ENCODE measurements around the gene NONO. TPM values are rescaled to one million over a fixed set of nuclear protein-coding genes. Genes with fewer than 3 reads are reported as not detected.

Gene NONO
- total RNA-seq, 1 experiment from 2014 or later = 551 TPM

GRCh38 chrX:71291381-71291780 is 7.9 kb downstream of the NONO start:
- ChIA-PET POLR2A (ENCODE audit: unreplicated experiment) (interaction anchor here (0.6 kb wide), 2 partner anchors 9 to 243 kb away, joined by 3 to 9 read pairs; no protein-coding TSS in a partner anchor), CTCF (no interaction called here)
- H3K4me1 ChIP-seq (replicated peaks; ENCODE audit: insufficient read depth) = no peaks in the 10 kb centered on the region
- TF ChIP-seq, protein P1, sequence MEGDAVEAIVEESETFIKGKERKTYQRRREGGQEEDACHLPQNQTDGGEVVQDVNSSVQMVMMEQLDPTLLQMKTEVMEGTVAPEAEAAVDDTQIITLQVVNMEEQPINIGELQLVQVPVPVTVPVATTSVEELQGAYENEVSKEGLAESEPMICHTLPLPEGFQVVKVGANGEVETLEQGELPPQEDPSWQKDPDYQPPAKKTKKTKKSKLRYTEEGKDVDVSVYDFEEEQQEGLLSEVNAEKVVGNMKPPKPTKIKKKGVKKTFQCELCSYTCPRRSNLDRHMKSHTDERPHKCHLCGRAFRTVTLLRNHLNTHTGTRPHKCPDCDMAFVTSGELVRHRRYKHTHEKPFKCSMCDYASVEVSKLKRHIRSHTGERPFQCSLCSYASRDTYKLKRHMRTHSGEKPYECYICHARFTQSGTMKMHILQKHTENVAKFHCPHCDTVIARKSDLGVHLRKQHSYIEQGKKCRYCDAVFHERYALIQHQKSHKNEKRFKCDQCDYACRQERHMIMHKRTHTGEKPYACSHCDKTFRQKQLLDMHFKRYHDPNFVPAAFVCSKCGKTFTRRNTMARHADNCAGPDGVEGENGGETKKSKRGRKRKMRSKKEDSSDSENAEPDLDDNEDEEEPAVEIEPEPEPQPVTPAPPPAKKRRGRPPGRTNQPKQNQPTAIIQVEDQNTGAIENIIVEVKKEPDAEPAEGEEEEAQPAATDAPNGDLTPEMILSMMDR (conservative IDR thresholded peaks at IDR 0.05) = no peak
- no peak for TF ChIP-seq EZH2 (IDR thresholded peaks at IDR 0.05; ENCODE audit: low read depth)
- no peak overlapping the region for H3K27ac ChIP-seq
- H3F3A ChIP-seq (ENCODE audit: insufficient read depth, low read depth) = peaks cover 12% of the 10 kb centered on the region; the same call in 1 of the 2 replicates
- no peak overlapping the region for H3K4me2 ChIP-seq
- no peak overlapping the region for H2AFZ ChIP-seq
- H4K20me1 ChIP-seq (ENCODE audit: insufficient read depth) = peaks cover 46% of the 10 kb centered on the region
- no peak for DNase-seq
- H3K4me3 ChIP-seq = no peak overlapping the region
- H3K79me2 ChIP-seq (ENCODE audit: low read depth) = peaks cover 42% of the 10 kb centered on the region
- no peaks in the 10 kb centered on the region for H3K9me2 ChIP-seq (ENCODE audit: insufficient read depth)
- no peaks in the 10 kb centered on the region for H3K9me3 ChIP-seq (ENCODE audit: insufficient read depth, low read depth)
- peaks cover 38% of the 10 kb centered on the region for H3K36me3 ChIP-seq (ENCODE audit: low read depth)
- intact Hi-C loops (cut with micrococcal nuclease; ENCODE audit: unreplicated experiment) = no loop called here
- BruUV-seq (replicated peaks) = no TSS peak
- H3K27me3 ChIP-seq (ENCODE audit: insufficient read depth, low read depth) = no peaks in the 10 kb centered on the region

GRCh38 chrX:71292669-71293365 is 9.4 kb downstream of the NONO start:
- Histone ChIP-seq H2AFZ (no peak overlapping the region), H3K9me2 (ENCODE audit: insufficient read depth) (no peaks in the 10 kb centered on the region), H3K27ac (no peak overlapping the region), H4K20me1 (ENCODE audit: insufficient read depth) (peaks cover 34% of the 10 kb centered on the region), H3K27me3 (ENCODE audit: insufficient read depth, low read depth) (no peaks in the 10 kb centered on the region), H3F3A (ENCODE audit: insufficient read depth, low read depth) (peaks cover 9% of the 10 kb centered on the region; the same call in 1 of the 2 replicates), H3K36me3 (ENCODE audit: low read depth) (peaks cover 39% of the 10 kb centered on the region), H3K9me3 (ENCODE audit: insufficient read depth, low read depth) (no peaks in the 10 kb centered on the region), H3K4me1 (replicated peaks; ENCODE audit: insufficient read depth) (no peaks in the 10 kb centered on the region), H3K4me3 (no peak overlapping the region), H3K4me2 (no peak overlapping the region), H3K79me2 (ENCODE audit: low read depth) (peaks cover 28% of the 10 kb centered on the region)
- no peak for TF ChIP-seq EZH2 (IDR thresholded peaks at IDR 0.05; ENCODE audit: low read depth)
- TF ChIP-seq, protein P1 (conservative IDR thresholded peaks at IDR 0.05) = no peak
- no TSS peak for BruUV-seq (replicated peaks)
- intact Hi-C loops (cut with micrococcal nuclease; ENCODE audit: unreplicated experiment) = no loop called here
- no peak for DNase-seq
- POLR2A ChIA-PET (ENCODE audit: unreplicated experiment) = no interaction called here
- CTCF ChIA-PET = no interaction called here

DNA sequence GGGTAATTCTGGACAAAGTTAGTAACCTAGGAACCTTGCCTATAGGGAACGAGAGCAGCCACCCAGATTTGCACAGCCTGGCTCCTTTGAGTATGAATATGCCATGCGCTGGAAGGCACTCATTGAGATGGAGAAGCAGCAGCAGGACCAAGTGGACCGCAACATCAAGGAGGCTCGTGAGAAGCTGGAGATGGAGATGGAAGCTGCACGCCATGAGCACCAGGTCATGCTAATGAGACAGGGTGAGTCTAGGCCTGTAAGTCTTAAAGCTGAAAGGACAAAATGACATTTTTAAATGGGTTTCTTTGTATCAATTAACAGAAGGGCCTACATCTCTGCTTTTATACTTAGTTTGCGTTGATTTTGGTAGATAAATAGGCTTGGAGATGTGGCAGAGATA is 13.4 kb downstream of the NONO start:
- H3K36me3 ChIP-seq (ENCODE audit: low read depth) = peaks cover 26% of the 10 kb centered on the region; the same call in 1 of the 2 replicates
- intact Hi-C loops (cut with micrococcal nuclease; ENCODE audit: unreplicated experiment) = no loop called here
- CTCF ChIA-PET = interaction anchor here (0.6 kb wide), 1 partner anchor 252 kb away, joined by 6 read pairs; no protein-coding TSS in a partner anchor

More for the DNA sequence above, 13.4 kb downstream of the NONO start:
- no peaks in the 10 kb centered on the region for H3K27me3 ChIP-seq (ENCODE audit: insufficient read depth, low read depth)
- no peaks in the 10 kb centered on the region for H3K9me2 ChIP-seq (ENCODE audit: insufficient read depth)
- no peaks in the 10 kb centered on the region; the same call in 1 of the 2 replicates for H3K79me2 ChIP-seq (ENCODE audit: low read depth)
- no peak overlapping the region for H3K4me2 ChIP-seq
- H3K9me3 ChIP-seq (ENCODE audit: insufficient read depth, low read depth) = no peaks in the 10 kb centered on the region
- BruUV-seq (replicated peaks) = no TSS peak
- TF ChIP-seq, protein P1 (conservative IDR thresholded peaks at IDR 0.05) = no peak
- TF ChIP-seq EZH2 (IDR thresholded peaks at IDR 0.05; ENCODE audit: low read depth) = no peak
- no peak overlapping the region for H3K4me3 ChIP-seq
- peaks cover 36% of the 10 kb centered on the region; the same call in 1 of the 2 replicates for H3F3A ChIP-seq (ENCODE audit: insufficient read depth, low read depth)
- no peak overlapping the region for H2AFZ ChIP-seq
- H3K27ac ChIP-seq = no peak overlapping the region
- POLR2A ChIA-PET (ENCODE audit: unreplicated experiment) = no interaction called here
- H3K4me1 ChIP-seq (replicated peaks; ENCODE audit: insufficient read depth) = no peaks in the 10 kb centered on the region
- H4K20me1 ChIP-seq (ENCODE audit: insufficient read depth) = peaks cover 7% of the 10 kb centered on the region; the same call in 1 of the 2 replicates
- no peak for DNase-seq

Data from PC-9 (cell line).